NCI-H1436 treated with DMSO at 0.1 percent for 48 hours (cell line): ENCODE measurements around the gene SIK3.

Experiments used
- DNase-seq: peaks from one replicate; lab custom pipeline; 2025; lab: John Stamatoyannopoulos, UW

Gene SIK3

GRCh38 chr11:116930586-116930985 lies 167.6 kb downstream of the SIK3 start:
- no peak for DNase-seq

GRCh38 chr11:116930177-116930576 lies 168.1 kb downstream of the SIK3 start:
- DNase-seq, result no peak

- DNase-seq, result no peak
Measured at GRCh38 chr11:116929414-116930090, 168.7 kb downstream of the SIK3 start.

GRCh38 chr11:116928845-116929244 lies 169.4 kb downstream of the SIK3 start:
- no peak for DNase-seq

GRCh38 chr11:116928102-116928777 lies 170.0 kb downstream of the SIK3 start:
- no peak for DNase-seq

- DNase-seq, result no peak
Measured at GRCh38 chr11:116927163-116927974, 170.9 kb downstream of the SIK3 start.

- no peak for DNase-seq
Measured at GRCh38 chr11:116925050-116925449, 173.2 kb downstream of the SIK3 start.

GRCh38 chr11:116918925-116919655 lies 179.1 kb downstream of the SIK3 start:
- no peak for DNase-seq

- DNase-seq, result no peak
Measured at GRCh38 chr11:116917632-116918031, 180.6 kb downstream of the SIK3 start.

- DNase-seq, result no peak
Measured at GRCh38 chr11:116916886-116917285, 181.3 kb downstream of the SIK3 start.

- DNase-seq, result no peak
Measured at GRCh38 chr11:116916052-116916451, 182.2 kb downstream of the SIK3 start.

GRCh38 chr11:116913000-116913399 lies 185.2 kb downstream of the SIK3 start:
- no peak for DNase-seq

GRCh38 chr11:116911976-116912734 lies 186.1 kb downstream of the SIK3 start:
- no peak for DNase-seq

- DNase-seq, result no peak
Measured at GRCh38 chr11:116910847-116911246, 187.4 kb downstream of the SIK3 start.

GRCh38 chr11:116910378-116910777 lies 187.8 kb downstream of the SIK3 start:
- no peak for DNase-seq

- DNase-seq, result no peak
Measured at GRCh38 chr11:116909245-116909644, 189.0 kb downstream of the SIK3 start.

GRCh38 chr11:116906479-116906878 lies 191.7 kb downstream of the SIK3 start:
- DNase-seq, result no peak

GRCh38 chr11:116903090-116903489 lies 195.1 kb downstream of the SIK3 start:
- no peak for DNase-seq

GRCh38 chr11:116901964-116902688 lies 196.1 kb downstream of the SIK3 start:
- no peak for DNase-seq

- no peak for DNase-seq
Measured at GRCh38 chr11:116901211-116901610, 197.0 kb downstream of the SIK3 start.

- DNase-seq, result no peak
Measured at GRCh38 chr11:116896211-116896610, 202.0 kb downstream of the SIK3 start.
